GM12801 (cell line): Measurements from ENCODE around the gene JHY.

Experiments used
- CTCF ChIP-seq: IDR thresholded peaks from one replicate; pipeline ENCODE4 v1.5.1; 2011; ENCODE audit warnings: control low read depth; ENCODE audit not compliant: insufficient read length; ENCODE audit errors: extremely low read depth

The JHY gene

DNA sequence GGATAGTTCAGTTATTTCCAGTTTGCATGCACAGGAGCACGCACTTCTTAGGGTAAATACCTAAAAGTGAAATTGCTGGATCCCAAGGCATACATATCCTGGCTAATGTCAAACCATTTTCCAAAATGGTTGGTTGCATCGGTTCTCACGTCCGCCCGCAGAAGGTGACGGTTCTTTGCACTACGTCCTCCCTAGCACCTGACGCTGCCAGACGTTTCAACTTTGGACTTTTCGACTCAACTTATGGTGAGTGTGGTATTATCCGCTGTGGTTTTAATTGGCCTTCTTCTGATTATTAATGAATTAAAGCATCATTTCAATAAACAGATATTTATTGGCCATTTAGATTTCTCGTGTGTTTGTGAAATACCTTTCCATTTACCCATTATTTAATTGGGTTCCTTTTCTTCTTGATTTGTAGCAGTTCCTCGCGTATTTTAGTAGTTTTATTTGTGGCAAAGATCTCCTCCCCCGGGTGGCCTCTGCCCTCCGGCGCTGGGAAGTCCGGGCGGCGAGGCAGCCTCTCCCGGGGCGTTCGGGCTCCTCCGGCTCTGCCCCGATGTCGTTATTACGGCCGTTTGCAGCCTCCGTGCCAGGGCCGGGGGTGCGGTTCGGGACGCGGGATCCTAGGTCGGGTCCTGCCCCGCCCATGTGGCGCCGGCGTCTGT is at the start of gene JHY:
JHY (plus strand) TSS at position 571 of the 668 bp plus-strand sequence. CDS start 3,091 bp downstream, outside the sequence.
- no peak for TF ChIP-seq CTCF

DNA sequence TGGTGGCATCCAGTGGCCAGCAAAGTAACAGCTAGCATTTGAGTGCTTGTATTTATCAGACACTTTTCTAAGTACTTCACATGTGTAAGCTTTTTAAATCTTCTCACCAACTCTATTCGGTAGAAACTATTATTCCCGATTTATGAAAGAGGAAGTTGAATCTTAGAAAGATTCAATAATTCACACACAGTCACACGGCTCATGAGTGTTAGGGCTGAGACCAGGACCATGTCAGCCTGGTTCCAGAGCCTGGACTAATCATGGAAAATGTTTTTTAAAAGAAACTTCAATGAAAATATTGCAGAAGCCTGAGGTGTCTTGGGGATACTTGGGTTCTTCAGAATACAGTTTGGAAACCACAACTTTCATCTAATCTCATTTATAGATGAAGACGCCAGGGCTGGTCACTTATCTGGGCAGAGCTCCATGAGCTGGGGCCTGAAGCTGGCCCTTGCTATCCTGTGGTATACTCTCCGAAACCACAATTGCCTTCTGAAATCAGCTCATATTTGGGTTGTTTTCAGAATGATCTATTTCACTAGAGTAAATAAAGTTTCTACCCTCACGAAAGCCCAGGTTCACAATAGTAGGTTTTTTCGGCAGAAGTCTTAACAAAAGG is 48.6 kb upstream of the JHY start:
- no peak for TF ChIP-seq CTCF

GRCh38 chr11:122836916-122837315 is 45.6 kb upstream of the JHY start:
- no peak for TF ChIP-seq CTCF

DNA sequence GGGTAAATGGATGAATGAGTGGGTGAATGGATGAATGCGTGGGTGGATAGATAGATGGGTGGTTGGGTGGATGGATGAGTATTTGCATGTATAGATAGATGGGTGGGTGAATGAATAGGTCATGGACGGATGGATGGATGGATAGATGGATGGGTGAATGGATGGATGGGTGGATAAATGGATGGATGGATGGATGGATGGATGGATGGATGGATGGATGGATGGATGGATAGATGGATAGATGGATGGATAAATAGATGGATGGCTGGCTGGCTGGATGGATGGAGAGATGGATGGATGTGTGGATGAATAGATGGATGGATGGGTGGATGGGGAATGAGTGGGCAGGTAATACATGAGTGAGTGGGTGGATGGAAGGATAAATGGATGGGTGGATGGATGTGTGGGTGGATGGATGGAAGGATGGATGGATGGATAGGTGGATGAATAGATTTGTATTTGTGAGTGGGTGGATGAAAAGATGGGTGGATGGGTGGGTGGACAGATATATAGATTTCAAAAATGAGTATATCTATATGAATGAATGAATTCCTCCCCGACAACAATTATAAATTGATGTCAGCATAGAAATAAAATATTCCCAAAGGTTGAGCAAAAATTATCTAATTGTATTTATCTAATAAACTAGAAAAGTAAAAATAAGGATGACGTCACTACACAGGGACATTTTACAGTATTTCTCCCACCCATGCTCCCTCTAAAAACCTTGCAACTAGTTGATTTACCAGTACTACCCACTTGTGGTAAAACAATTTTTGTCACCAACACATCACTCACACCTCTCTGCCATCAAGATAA is 44.8 kb upstream of the JHY start:
- TF ChIP-seq CTCF, result no peak

DNA sequence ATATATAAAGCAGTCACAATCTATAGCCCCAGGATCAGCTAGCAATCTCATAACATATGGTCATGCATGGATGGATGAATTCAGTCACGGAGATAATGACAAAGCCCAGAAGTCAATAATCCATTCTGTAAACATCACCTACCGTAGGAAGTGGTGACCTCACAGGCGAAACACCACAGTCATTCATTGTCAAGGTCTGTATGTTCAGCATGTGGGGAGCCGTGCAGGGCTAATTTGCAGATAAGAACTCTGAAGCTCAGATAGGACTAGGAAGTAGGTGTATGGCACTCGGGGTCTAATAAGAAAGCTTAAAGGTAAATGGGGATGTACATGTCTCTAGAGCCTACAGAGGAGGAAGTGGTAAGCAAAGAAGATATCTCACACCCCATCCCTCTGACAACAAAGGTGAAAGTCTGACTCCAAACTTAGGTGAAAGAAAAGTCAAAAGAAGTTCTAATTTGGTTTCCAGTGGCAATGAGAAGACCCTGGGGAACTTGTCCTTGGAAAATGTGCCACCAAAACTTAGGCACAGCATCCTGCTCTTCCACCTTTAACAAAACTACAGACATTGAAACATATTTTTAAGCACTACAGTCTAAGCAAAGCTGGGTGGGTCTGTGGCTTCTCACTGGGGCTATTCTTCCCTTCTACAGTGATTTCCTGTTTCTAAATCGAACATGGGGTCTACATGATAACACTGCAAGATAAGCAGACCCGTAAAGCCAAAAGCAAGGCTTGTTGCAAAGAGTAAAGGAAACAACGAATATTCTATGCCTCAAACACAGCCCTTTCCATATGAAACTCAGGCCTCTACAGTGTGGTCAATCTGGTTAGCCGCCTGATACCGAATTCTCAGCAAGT is 39.0 kb upstream of the JHY start:
- TF ChIP-seq CTCF, result no peak

DNA sequence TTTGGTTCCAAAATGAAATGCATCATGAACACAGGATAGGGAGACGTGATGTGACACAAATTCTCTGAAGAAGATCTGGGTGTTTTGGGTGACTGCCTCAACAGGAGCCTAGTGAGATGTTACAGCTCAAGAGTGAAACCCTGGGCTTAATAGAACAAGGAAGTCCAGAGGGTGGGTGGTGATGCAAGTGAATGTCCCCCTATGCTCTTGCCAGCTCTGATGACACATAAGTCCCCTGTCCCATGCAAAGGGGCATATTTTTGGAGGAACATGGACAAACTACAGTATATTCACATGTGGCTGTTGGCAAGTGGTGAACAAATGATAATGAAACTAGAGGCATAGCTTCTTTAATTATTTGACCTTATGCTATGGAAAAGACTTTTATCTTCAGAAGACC is 35.1 kb upstream of the JHY start:
- TF ChIP-seq CTCF, result no peak

DNA sequence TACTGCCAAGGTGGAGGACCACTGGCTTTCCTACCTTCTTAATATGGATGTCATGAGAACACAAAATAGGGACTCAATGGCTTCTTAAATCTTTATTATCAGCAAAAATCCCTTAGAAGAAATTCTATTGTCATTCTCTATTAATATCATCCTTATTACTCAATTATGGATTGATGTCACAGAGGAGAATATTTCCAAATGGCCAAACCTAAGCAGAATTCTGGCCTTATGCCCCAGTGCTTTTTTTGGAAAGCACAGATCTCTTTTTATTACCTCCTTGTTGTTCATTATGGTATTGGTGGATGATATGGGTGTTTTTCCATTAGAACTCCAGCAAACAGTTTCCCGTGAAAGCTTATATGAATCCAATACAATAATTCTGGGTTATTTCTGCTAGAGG is 34.4 kb upstream of the JHY start:
- TF ChIP-seq CTCF, result no peak
